Hematopoietic multipotent progenitor cell treated with erythropoietin and hydrocortisone succinate and interleukin-3 and kit ligand, for 15 days (in vitro differentiated cells): ENCODE results near the gene AMDHD2.

Source experiments
- DNase-seq: peaks from one replicate; pipeline ENCODE4 v3.0.0-alpha.2; 2015; ENCODE audit warnings: low spot score

The AMDHD2 gene

GRCh38 chr16:2499454-2499853 is 20.7 kb upstream of the AMDHD2 start:
- no peak for DNase-seq

DNA sequence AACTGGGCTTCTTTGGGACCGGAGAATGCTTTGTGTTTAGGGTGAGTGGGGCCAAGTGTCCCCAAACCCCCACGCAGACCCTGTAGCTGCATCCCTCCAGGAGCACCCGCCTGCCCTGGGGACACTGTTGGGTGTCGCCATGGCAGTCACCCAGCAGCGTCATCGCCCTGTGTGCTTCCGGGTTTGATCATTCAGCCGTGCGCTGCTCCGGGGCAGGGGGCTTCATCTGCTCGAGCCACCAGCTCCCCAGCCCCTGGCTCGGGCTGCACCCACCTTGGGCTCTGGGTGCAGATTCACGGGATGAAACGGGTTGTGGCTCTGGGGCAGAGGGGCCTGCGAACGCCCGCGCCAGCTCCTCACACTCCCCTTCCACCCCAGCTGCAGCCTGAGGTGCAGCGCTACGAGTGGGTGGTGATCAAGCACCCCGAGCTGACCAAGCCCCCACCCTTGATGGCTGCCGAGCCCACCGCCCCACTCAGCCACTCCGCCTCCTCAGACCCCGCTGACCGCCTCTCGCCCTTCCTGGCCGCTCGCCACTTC is 20.2 kb upstream of the AMDHD2 start:
- no peak for DNase-seq

- DNase-seq: no peak
Observed at GRCh38 chr16:2500430-2500917, 19.7 kb upstream of the AMDHD2 start.

GRCh38 chr16:2500918-2501750 is 19.0 kb upstream of the AMDHD2 start:
- DNase-seq: peak; percentile 81

- no peak for DNase-seq
Observed at GRCh38 chr16:2501946-2502895, 17.9 kb upstream of the AMDHD2 start.

DNA sequence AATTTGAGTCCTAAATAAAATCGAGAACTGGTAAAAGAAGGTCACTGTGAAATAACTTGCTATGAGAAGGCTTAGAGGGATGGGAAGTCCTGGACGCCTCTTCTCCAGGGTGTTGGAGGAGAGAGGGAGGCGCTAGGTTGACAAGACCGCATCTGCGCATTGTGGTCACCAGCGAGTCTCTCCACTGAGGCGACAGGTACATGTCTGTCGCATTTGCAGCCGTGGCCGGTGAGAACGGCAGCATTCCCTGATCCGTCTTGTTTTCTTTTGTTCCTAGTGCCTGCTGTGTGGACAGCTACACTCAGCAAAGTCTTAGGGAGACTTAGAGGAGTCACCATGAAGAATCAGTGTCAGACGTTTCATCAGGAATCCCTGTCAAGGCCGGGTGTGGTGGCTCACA is 14.5 kb upstream of the AMDHD2 start:
- no peak for DNase-seq

DNA sequence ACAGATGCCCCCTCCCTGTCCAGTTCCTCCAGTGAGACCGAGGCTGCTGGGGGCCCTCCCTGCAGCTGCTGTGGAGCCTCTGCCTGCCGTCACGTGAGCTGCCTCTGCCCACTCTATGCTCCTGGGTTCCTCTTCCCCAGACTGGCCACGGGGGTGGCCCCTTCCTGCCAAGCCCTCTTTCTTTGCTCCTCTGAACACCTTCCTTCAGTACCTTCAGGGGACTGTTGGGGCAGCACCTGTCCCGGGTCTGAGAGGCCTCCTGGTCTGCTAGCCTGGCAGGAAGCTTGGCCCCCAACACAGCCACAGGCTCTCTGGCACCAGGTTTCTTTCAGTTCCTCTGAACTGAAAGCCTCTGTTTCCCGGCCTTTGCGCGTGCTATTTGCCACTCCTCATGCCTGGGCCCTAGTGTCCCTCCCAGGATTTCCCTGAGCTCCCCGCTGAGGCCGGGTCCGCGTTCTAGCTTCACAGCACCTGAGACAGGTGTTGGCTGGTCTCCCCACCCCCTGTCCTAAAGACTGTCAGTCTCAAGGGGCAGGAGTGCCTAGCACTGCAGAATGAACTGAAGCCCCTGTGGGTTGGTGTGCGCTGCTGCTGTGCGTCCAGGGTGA is 13.0 kb upstream of the AMDHD2 start:
- DNase-seq: no peak

- DNase-seq: no peak
Observed at GRCh38 chr16:2507665-2508064, 12.5 kb upstream of the AMDHD2 start.

- DNase-seq: no peak
Observed at GRCh38 chr16:2508722-2509400, 11.3 kb upstream of the AMDHD2 start.

GRCh38 chr16:2511128-2511800 is 8.9 kb upstream of the AMDHD2 start:
- DNase-seq: no peak

GRCh38 chr16:2511996-2512734 is 8.0 kb upstream of the AMDHD2 start:
- DNase-seq: no peak

- DNase-seq: no peak
Observed at GRCh38 chr16:2512735-2513404, 7.3 kb upstream of the AMDHD2 start.

DNA sequence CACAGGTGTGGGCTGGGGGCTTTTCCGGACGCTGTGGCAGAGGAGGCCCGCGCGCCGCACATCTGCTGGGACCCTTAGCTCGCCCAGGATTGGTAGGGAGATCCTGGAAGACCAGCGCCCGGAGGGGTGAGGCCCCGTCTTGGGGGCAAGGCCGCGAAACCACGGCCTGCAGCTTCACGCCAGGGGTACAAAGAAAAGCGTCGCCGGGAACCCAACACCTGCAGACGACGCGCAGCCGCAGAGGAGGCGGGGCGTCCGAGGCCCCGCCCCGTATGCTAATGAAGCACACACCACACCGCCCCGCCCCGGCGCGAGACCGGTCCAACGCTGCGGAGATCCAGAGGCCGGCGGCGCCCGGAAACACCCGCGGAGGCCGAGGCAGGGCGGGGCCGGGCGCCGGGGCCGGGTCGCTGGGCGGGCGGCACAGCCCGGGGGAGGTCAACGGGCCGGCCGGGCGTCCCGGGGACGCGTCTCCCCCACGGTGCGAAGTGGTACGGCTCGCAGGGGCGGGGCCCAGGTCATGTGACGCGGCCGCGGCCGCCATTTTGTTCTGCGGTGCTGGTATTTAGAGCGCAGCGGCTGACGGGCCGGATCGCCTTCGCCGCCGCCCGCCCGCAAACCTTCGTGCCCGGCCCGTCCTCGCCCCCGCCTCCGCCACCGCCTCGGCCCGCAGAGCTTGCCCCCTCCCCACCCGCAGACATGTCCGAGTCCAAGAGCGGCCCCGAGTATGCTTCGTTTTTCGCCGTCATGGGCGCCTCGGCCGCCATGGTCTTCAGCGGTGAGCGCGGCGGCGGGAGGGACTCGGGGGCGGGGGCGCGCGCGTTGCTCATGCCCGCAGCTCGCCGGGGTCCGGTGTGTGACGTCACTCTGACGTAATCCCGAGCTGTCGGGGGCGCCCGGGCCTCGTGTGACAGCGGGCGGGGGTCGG is 6.5 kb upstream of the AMDHD2 start, which contains the start of gene ATP6V0C:
TSS of gene ATP6V0C (plus strand) at position 548 of the 928 bp plus-strand sequence. CDS start at position 700, 152 bp downstream.
- DNase-seq: peak; percentile 93

DNA sequence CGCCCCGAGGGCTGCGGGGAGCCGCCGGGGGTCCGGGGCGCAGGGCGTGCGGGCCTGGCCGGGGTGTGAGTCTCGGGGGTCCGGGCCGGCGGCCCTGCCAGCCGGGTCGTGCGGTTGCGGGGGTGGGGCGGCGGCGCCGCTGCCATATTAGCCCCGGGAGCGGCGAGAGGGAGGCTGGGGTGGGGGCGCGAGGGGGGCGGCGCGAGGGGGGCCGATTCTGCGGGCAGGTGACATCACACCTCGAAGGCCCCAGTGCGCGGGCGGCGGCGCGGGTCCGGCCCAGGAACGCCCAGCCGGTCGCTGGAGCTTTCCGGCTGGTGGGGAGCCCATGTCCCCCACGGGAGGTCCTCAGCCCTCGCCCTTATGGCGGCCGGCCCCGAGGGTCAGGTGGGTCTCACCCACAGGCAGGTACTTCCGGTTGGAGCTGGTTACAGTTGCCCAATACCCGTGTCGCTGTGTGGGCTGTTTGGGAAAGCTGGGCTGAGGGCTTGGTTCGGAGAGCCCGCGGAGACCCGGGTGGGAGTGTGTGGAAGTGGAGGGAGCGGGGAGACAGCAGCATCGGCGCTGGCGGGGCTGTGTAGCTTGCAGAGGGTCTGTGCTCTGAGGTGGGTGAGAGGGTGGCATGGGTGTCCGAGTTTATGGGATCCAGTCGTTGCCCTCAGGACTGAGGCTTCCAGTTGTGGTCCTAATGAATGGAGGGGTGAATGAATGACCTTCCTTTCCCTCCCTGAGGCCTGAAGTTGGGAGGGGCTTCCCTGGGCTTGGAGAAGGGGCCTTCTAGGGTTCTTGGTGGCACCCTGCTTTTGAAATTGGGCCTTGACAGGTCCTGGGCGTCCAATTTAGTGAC is 5.6 kb upstream of the AMDHD2 start:
- peak; percentile 20 for DNase-seq

GRCh38 chr16:2515180-2515851 is 4.9 kb upstream of the AMDHD2 start:
- peak; percentile 54 for DNase-seq

DNA sequence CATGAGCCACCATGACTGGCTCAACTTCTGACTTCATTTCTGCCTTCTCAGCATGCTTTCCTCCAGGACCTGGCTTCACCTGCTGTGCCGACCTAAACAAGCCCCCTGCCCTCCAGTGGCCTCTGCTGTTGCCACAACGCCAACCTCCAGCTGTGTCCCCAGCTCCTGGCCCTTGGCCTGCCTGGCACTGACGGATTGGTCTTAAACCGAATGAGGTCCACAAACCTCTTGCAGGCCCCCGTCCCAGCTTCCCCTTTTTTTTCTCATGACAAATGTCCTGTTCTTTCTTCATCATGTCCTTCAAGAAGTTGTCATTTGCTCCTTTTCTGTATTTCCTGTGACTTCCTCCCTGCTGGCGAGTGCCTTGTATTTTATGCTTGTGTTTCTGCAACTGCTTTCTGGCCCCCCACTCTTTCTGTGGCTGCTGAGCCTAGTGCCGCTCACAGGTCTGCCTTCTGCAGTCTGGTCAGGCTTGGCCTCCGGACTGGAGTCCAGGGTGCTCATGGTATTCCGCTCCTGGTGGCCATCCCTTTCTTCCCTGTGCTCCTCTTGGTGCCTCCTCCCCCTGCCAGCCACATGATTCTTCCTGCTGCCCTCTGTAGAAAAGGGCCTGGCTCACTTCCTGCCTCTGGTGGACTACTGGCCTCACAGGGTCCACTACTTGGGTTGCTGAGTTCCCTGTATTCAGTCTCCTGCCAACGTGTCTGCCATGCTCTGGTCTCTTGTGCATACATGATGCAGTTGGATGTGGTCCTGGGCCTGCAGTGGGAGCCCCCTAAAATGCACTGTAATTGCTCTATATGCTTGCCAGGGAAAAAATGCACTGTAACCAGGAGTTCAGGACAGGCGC is 3.6 kb upstream of the AMDHD2 start:
- no peak for DNase-seq
